GM04504 (cell line): Measurements from ENCODE around the gene PICK1.
A peak's percentile ranks its signal among the peaks of the same experiment; 100 is the strongest.

Experiments used
- DNase-seq: peaks from one replicate; pipeline ENCODE4 v3.0.0-alpha.2; 2012; ENCODE audit warnings: low read depth

Gene PICK1

GRCh38 chr22:38087855-38088254 lies 30.7 kb downstream of the PICK1 start:
- DNase-seq: no peak

GRCh38 chr22:38088629-38089473 lies 31.6 kb downstream of the PICK1 start:
- DNase-seq: no peak

- DNase-seq: no peak
Observed at GRCh38 chr22:38089474-38089851, 32.3 kb downstream of the PICK1 start.

- no peak for DNase-seq
Observed at GRCh38 chr22:38097058-38097457, 39.9 kb downstream of the PICK1 start.

GRCh38 chr22:38097557-38098409 lies 40.6 kb downstream of the PICK1 start:
- no peak for DNase-seq

- peak; percentile 27 for DNase-seq
Observed at GRCh38 chr22:38098410-38099249, 41.4 kb downstream of the PICK1 start.

- no peak for DNase-seq
Observed at GRCh38 chr22:38103641-38104040, 46.4 kb downstream of the PICK1 start.

GRCh38 chr22:38104084-38104483 lies 46.9 kb downstream of the PICK1 start:
- DNase-seq: no peak

- DNase-seq: no peak
Observed at GRCh38 chr22:38106814-38107578, 49.8 kb downstream of the PICK1 start.

GRCh38 chr22:38107692-38108515 lies 50.7 kb downstream of the PICK1 start:
- peak; percentile 22 for DNase-seq

GRCh38 chr22:38108561-38109319 lies 51.5 kb downstream of the PICK1 start:
- DNase-seq: no peak

- DNase-seq: no peak
Observed at GRCh38 chr22:38109371-38110001, 52.3 kb downstream of the PICK1 start.

GRCh38 chr22:38110008-38110862 lies 53.0 kb downstream of the PICK1 start, which contains the start of gene BAIAP2L2:
TSS of gene BAIAP2L2 (minus strand) at chr22:38110684. CDS start at chr22:38110525, 159 bp downstream.
- DNase-seq: no peak

- DNase-seq: no peak
Observed at GRCh38 chr22:38110863-38111852, 54.0 kb downstream of the PICK1 start.

GRCh38 chr22:38111925-38112355 lies 54.7 kb downstream of the PICK1 start:
- DNase-seq: no peak

- no peak for DNase-seq
Observed at GRCh38 chr22:38112381-38112780, 55.2 kb downstream of the PICK1 start.
